NCI-H2196 (cell line): ENCODE results near the gene AMOTL1.

Experiments used
- DNase-seq: peaks from one replicate; lab custom pipeline; 2025; ENCODE audit not compliant: unreplicated experiment; lab: John Stamatoyannopoulos, UW

The AMOTL1 gene

GRCh38 chr11:94767701-94768601 is at the start of gene AMOTL1:
Gene AMOTL1, plus strand, starts transcription at chr11:94768356. Its CDS starts 156 bp downstream, at chr11:94768512.
- DNase-seq: peak; percentile 84

GRCh38 chr11:94719876-94720275 is 48.3 kb upstream of the AMOTL1 start:
- DNase-seq: no peak

GRCh38 chr11:94721565-94722292 is 46.4 kb upstream of the AMOTL1 start:
- DNase-seq: no peak

- no peak for DNase-seq
These were observed 45.4 kb upstream of the AMOTL1 start for GRCh38 chr11:94722735-94723134.

- DNase-seq: no peak
These were observed 43.1 kb upstream of the AMOTL1 start for GRCh38 chr11:94725097-94725496.

- no peak for DNase-seq
These were observed 40.3 kb upstream of the AMOTL1 start for GRCh38 chr11:94727819-94728218.

GRCh38 chr11:94728541-94728940 is 39.6 kb upstream of the AMOTL1 start:
- no peak for DNase-seq

GRCh38 chr11:94728966-94729751 is 39.0 kb upstream of the AMOTL1 start:
- DNase-seq: no peak

GRCh38 chr11:94730153-94730552 is 38.0 kb upstream of the AMOTL1 start:
- no peak for DNase-seq

- DNase-seq: no peak
These were observed 36.1 kb upstream of the AMOTL1 start for GRCh38 chr11:94731880-94732601.

GRCh38 chr11:94732617-94733281 is 35.4 kb upstream of the AMOTL1 start:
- DNase-seq: no peak

- no peak for DNase-seq
These were observed 33.4 kb upstream of the AMOTL1 start for GRCh38 chr11:94734563-94735275.

GRCh38 chr11:94735907-94736306 is 32.2 kb upstream of the AMOTL1 start:
- no peak for DNase-seq

- no peak for DNase-seq
These were observed 31.0 kb upstream of the AMOTL1 start for GRCh38 chr11:94737171-94737611.

- no peak for DNase-seq
These were observed 29.4 kb upstream of the AMOTL1 start for GRCh38 chr11:94738746-94739145.

- DNase-seq: no peak
These were observed 28.8 kb upstream of the AMOTL1 start for GRCh38 chr11:94739331-94739730.

GRCh38 chr11:94740083-94741021 is 27.8 kb upstream of the AMOTL1 start:
- DNase-seq: peak; percentile 49

GRCh38 chr11:94741022-94741679 is 27.0 kb upstream of the AMOTL1 start:
- DNase-seq: peak; percentile 34
